ENCODE results near the gene NUDT9.

GRCh38 chr4:87392183-87392582 is 30.2 kb upstream of the NUDT9 start:
- TF ChIP-seq CTCF (conservative IDR thresholded peaks at IDR 0.05) (no peak), ZFX (IDR thresholded peaks at IDR 0.05) (no peak)

Data from C4-2B (cell line).